GM13976 (cell line): Measurements from ENCODE around the gene BRSK2.

Source experiments
- DNase-seq: peaks from one replicate; pipeline ENCODE4 v3.0.0; 2012; ENCODE audit warnings: low spot score
- in situ Hi-C: fragments of 300-500 bp; cut with MboI; formaldehyde crosslinking; loops from one replicate; pipeline ENCODE4 v1.12.0; 2022; ENCODE audit warnings: low sequenced_read_pairs, mixed read lengths, inconsistent platforms; ENCODE audit not compliant: unreplicated experiment
- TF ChIP-seq, protein P1 (sequence below): IDR thresholded peaks from 2 replicates; pipeline ENCODE4 v1.5.1; 2012; ENCODE audit warnings: borderline replicate concordance, mild to moderate bottlenecking; ENCODE audit not compliant: insufficient read depth; ENCODE audit errors: extremely low read depth, missing control alignments, control extremely low read depth

Gene BRSK2

DNA sequence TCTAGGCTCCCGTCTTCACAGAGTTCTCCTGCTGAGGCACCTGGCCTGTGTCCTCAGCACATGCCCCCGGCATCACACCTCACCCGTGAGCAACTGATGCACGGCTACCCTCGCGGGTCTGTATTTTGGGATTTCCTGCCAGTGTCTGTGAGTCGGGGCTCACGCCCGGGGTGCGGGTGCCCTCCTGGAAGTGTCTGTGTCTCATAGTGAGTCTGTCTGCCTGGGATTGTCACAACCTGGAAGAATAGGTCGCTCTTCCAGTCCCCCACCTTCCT is 11.4 kb downstream of the BRSK2 start:
- no peak for DNase-seq
- TF ChIP-seq, protein P1, sequence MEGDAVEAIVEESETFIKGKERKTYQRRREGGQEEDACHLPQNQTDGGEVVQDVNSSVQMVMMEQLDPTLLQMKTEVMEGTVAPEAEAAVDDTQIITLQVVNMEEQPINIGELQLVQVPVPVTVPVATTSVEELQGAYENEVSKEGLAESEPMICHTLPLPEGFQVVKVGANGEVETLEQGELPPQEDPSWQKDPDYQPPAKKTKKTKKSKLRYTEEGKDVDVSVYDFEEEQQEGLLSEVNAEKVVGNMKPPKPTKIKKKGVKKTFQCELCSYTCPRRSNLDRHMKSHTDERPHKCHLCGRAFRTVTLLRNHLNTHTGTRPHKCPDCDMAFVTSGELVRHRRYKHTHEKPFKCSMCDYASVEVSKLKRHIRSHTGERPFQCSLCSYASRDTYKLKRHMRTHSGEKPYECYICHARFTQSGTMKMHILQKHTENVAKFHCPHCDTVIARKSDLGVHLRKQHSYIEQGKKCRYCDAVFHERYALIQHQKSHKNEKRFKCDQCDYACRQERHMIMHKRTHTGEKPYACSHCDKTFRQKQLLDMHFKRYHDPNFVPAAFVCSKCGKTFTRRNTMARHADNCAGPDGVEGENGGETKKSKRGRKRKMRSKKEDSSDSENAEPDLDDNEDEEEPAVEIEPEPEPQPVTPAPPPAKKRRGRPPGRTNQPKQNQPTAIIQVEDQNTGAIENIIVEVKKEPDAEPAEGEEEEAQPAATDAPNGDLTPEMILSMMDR = no peak
- in situ Hi-C loops = no loop called here

DNA sequence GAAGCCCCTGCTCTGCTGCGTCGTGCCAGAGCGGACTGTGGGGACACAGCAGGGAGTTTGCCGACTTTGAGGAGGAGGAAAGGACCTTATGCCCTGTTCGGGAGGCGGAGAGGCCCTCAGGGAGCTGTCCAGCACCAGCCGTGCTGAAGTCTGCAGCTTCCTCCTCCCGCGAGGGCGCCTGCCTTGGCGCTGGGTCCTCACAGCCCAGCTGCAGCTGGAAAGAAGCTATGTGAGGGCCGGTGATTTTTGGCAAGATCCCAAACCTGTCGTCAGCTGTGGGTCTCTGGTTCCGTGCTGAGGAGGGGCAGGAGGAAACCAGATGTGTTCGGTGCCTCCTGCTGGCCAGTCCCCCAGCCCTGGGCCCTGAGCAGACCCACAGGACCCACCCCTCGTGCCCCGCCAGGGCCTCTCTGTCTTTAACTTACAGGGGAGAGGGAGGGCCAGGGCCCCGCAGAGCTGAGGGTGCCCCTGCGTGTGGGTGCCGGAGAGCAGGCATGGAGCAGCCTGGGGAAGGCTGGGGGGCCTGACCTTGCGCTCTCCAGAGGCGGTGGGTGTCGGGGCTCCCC is 12.0 kb downstream of the BRSK2 start:
- DNase-seq = peak; percentile 82
- TF ChIP-seq, protein P1 = no peak
- in situ Hi-C loops = no loop called here

DNA sequence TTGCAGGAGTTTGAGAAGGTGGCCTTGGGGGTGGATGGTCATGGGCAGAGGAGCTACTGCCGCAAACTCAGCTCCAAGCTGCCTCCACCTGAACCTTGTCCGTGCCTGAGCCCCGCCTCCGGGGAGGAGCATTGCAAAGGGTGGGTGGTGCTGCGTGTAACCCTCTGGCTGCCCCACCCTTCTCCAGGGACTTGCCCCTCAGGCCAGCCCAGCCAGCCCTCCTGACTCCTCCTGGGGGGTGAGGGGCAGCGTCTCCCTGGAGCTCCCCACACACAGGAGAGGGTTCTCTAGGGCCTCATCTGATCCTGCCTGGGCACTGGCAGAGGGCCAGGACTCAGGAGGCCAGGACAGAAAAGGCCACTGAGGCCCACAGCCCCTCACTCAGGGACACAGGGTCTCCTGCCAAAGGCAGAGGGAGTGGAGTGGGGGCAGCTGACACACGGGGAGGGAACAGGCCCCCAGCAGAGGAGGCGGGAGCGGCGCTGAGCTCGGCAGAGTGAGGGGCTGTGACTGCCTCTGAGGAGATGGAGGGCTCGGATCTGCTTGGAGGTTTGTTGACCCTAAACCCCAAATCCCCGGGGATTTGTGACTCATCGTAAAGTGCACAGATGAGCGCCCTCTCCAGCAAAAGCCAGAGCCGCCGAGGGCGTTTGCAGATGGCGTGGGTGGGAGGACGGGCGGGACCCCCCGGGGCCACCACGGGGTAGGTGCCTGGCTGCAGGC is 12.8 kb downstream of the BRSK2 start:
- TF ChIP-seq, protein P1 = no peak
- in situ Hi-C loops = no loop called here
- no peak for DNase-seq

DNA sequence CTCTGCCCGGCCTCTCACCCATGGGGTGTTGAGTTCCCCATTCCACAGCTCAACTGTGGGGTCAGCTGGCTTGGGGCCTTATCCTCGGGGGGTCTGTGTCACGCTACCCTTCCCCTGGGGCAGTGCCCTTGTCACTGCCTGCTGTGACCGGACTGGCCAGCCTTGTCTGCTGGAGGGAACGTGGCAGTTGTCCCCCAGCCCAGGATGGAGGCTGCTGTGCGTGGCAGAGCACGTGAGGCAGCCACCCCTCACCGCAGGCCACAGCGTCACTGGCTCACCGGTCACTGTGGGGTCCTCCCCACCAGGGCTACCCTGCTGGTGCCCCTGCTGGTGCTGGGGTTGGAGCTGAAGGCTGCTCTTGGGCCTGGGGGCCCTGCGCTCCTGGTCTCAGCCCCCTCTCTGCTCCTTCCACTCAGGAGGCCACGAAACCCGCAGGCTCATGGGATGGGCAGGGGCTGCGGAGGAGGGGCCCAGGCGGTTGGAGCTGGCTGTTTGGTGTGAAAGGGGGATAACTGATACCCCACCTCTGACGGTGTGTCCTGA is 13.4 kb downstream of the BRSK2 start:
- no peak for DNase-seq
- in situ Hi-C loops = no loop called here
- TF ChIP-seq, protein P1 = no peak

DNA sequence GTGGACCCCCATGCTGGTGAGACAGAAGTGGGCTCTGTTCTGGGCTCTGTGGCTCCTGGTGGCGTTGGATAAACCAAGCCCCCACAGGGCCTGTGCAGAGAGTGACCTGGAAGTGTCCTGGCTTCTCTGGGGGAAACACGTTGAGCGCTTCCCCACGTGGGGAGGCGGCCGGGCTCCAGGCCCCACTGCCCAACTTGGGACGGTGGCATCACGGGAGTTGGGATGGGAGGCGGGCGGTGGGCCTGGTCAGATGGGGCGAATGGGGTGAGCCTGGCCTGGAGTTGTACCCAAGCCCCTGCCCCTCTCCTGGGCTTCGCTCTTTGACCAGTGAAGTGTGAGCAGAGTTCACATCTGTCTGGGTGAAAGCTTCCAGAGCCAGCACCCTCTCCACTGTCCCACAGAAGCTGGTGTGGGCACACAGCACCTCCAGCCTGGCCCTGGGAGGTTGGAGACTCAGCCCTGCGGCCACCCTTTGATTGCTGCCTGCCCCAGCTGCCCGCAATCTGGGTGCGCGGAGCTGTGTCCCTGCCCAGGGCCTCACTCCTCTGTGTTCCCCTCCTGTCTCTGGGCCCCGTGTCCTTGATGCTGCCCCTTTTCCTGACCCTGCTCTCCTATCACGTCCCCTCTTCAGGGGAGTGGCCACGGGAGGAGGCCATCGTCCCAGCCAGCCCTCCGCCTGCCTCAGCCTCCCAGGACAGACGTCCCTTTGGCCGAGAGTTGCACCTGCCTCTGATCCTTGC is 14.2 kb downstream of the BRSK2 start:
- in situ Hi-C loops = no loop called here
- TF ChIP-seq, protein P1 = no peak

DNA sequence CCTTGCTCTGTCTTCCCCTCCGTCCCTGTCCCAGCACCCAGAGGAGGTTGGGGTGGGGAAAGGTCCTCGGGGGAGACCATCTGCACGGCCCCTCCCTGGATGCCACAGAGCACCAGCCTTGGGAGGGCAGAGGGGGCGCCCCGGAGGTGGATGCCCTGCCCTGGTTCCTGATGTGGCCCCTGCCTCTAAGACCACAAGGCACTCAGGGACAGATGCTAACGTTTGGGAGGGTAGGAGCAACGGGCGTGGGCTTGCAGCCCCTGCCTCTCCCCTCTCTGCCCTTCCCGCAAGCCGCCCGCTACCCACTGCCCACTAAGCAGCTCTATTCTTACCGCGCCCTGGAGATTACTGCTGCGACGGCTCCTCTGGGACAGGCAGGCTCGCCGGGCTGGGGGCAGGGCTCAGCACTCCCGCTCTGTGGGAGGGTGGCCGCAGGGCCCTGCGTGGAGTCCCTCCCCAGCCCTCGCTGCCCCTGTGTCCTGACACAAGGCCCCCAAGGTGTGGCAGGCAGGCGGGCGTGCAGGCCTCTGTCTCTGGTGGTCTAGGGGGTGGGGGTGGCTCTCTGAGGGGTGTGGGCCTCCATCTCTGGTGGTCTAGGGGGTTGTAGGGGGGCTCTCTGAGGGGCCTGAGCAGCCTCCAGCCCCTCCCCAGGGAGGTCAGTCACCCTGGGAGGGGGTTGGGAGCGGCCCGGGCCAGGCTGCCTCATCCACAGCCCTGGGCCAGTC is 14.9 kb downstream of the BRSK2 start:
- no peak for DNase-seq
- in situ Hi-C loops = no loop called here
- TF ChIP-seq, protein P1 = no peak

More for the DNA sequence above, 14.2 kb downstream of the BRSK2 start:
- DNase-seq = no peak
